Astrocyte of the spinal cord (primary cell): ENCODE data around the gene TGFBRAP1.

ENCODE experiments used
- DNase-seq: peaks from one replicate; pipeline ENCODE4 v3.0.0; 2011; ENCODE audit warnings: low read depth, low spot score
- H3K4me3 ChIP-seq: 2 replicates; pipeline ENCODE4 v1.5.1; 2011; ENCODE audit warnings: low read depth, mild to moderate bottlenecking, low read length, moderate library complexity
- in situ Hi-C: cut with HindIII; loops from 2 replicates; pipeline ENCODE4 v1.10.0; 2017; ENCODE audit warnings: low sequenced_read_pairs
- TF ChIP-seq, protein P1 (sequence below): IDR thresholded peaks from 2 replicates; pipeline ENCODE4 v1.5.1; 2012; ENCODE audit warnings: low read depth, mild to moderate bottlenecking, low read length, inconsistent platforms

The TGFBRAP1 gene

DNA sequence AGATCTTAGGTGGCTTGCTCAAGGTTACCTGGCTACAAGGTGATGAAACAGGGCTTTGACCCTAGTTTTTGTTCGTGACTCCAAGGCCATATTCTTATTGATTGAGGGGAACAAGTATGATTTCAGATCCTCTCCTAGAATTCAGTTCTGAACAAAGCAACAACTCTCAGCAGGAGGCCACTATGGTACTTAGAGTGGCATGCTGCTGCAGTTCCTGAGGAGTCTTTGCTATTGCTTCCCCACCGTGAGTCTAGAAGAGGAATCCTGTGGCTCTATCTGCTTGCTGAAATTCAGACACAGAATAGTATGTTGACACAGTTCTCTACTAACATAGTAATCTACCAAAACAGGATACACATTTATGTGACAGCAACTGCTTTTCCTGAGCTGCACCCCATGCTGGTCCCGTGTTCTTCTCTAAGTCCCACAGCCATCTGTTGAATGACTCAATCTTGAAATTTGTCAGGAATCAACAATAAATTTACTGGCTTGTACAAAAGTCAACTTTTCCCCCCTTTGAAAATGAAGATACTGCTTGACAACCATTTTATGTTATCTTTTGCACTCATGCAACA lies 4.1 kb downstream of the TGFBRAP1 start:
- TF ChIP-seq, protein P1, sequence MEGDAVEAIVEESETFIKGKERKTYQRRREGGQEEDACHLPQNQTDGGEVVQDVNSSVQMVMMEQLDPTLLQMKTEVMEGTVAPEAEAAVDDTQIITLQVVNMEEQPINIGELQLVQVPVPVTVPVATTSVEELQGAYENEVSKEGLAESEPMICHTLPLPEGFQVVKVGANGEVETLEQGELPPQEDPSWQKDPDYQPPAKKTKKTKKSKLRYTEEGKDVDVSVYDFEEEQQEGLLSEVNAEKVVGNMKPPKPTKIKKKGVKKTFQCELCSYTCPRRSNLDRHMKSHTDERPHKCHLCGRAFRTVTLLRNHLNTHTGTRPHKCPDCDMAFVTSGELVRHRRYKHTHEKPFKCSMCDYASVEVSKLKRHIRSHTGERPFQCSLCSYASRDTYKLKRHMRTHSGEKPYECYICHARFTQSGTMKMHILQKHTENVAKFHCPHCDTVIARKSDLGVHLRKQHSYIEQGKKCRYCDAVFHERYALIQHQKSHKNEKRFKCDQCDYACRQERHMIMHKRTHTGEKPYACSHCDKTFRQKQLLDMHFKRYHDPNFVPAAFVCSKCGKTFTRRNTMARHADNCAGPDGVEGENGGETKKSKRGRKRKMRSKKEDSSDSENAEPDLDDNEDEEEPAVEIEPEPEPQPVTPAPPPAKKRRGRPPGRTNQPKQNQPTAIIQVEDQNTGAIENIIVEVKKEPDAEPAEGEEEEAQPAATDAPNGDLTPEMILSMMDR = no peak
- peak; percentile 64 for DNase-seq
- no peak overlapping the region for H3K4me3 ChIP-seq
- in situ Hi-C loops = no loop called here

DNA sequence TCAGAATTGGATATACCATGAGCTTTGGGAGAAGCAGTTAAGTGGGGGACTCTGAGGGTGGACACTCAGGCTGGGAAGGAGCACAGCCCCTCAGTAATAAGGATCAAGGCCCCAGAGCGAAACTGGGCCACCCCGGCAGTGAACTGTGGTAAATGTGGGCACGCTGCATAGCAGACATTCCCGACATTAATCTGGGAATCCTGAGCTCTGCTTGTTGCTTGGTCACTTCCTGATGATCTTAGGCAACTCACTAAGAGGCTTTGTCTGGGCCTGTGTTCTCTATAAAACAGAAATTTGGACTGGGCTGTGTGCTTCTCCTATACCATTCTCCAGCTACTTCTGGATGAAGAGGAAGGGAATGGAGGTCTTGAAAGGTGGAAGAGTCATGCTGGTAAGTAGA lies 4.8 kb downstream of the TGFBRAP1 start:
- in situ Hi-C loops = no loop called here
- peak; percentile 72 for DNase-seq
- TF ChIP-seq, protein P1 = no peak
- no peak overlapping the region for H3K4me3 ChIP-seq

DNA sequence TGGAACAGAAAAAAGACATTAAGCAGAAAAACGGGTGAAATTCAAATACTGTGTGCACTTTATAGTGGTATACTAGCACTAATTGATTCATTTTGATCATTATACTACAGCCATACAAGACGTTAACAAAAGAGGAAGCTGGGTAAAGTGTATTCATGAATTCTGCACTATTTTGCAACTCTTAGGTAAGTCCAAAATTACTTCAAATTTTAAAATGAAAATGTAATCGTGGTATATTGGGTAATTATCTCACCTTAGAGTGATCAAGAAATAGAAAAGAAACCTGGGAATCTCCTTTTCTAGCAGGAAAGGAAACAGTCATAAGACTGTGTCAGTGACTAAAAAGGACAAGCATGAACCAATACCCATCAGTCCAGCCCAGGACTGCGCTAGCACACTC lies 5.4 kb downstream of the TGFBRAP1 start:
- in situ Hi-C loops = no loop called here
- TF ChIP-seq, protein P1 = no peak

DNA sequence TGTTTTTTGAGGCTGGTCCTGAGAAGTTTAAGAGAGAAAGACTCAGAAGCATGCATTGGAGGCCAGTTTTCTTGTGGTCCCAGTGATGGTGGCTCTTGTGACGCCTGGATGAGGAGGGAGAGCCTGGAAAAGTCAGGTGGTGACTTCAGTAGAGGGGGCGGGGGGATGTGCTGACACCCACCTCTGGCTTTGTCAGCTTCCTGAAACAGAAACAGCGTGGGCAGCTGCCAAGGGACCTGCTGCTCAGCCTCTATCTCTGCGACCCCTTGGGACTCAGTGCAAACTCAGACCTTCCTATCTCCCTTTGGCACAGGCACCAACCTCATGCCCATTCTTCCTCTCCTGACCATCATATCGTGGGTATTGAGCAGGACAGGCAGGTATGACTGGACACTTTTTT lies 6.4 kb downstream of the TGFBRAP1 start:
- no peak overlapping the region for H3K4me3 ChIP-seq
- TF ChIP-seq, protein P1 = no peak
- in situ Hi-C loops = no loop called here
- DNase-seq = no peak

More for the DNA sequence above, 5.4 kb downstream of the TGFBRAP1 start:
- no peak for DNase-seq
- no peak overlapping the region for H3K4me3 ChIP-seq

DNA sequence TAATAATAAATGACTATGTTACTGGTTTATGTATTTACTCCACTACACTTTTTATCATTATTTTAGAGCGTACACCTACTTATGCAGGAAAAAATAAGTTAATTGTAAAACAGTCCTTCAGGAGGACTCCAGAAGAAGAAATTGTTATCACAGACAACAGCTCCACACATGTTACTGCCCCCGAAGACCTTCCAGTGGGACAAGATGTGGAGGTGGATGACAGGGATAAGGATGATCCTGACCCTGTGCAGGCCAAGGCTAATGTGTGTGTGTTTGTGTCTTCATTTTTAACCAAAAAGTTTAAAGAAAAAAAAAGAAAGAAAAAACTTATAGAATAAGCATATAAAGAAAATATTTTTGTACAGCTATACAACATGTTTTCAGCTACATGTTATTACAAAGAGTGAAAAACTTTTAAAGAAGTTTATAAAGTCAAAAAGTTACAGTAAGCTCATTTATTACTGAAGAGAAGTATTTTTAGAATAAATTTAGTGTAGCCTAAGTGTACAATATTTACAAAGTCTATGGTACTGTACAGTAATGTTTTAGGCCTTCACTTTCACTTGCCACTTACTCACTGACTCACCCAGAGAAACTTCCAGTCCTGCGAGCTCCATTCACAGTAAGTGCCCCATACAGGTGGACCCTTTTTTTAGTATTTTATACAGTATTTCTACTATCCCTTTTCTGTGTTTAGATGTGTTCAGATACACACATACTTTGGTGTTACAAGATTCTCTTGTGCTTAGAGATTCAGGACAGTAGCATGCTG lies 7.5 kb downstream of the TGFBRAP1 start:
- in situ Hi-C loops = no loop called here
- TF ChIP-seq, protein P1 = no peak
- peak; percentile 23 for DNase-seq
- no peak overlapping the region for H3K4me3 ChIP-seq

DNA sequence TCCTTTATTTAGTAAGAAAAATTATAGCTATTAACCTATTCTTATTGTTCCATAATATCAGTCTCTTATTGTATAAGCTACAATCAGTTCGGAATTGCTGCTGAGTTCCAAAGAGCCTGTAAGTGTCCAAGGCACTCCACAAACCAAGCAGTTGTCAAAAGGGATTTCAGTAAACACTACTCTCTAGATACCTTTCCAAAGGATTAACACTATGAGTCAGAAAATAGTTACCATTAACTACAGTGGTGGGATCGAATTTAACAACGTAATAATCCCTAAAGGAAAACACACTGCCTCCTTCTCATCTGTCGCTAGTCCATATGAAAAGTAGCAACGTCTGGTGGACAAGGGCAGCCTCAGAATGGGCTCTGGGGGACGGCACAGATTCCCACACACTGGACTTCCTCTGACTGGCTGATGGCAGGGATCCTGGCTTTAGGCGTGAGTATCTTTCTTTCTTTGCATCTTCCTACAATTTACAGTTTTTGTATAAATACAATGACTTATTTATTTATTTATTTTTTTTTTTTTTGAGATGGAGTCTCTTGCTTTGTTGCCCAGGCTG lies 8.8 kb downstream of the TGFBRAP1 start:
- TF ChIP-seq, protein P1 = no peak
- in situ Hi-C loops = no loop called here
- no peak for DNase-seq

More for the DNA sequence above, 8.8 kb downstream of the TGFBRAP1 start:
- no peak overlapping the region for H3K4me3 ChIP-seq
